Effector CD4-positive, alpha-beta T cell (primary cell): ENCODE results near the gene SLC35G1.

Source experiments
- DNase-seq: peaks from one replicate; pipeline ENCODE4 v3.0.0-alpha.2; 2020
- total RNA-seq: gene quantifications from one replicate; lab custom pipeline; 2026; lab: John Stamatoyannopoulos, UW

The SLC35G1 gene
- 5.8 reads per million, percentile 22 among the genes with 10 or more reads in this experiment for total RNA-seq

- peak; percentile 35 for DNase-seq
These were observed at the start of gene SLC35G1 for GRCh38 chr10:93893646-93894515. Gene SLC35G1, plus strand, starts transcription at chr10:93893978. Its CDS starts 56 bp downstream, at chr10:93894034.

- DNase-seq = no peak
These were observed 48.7 kb upstream of the SLC35G1 start for GRCh38 chr10:93844979-93845626.

GRCh38 chr10:93849593-93849992, 44.2 kb upstream of the SLC35G1 start:
- no peak for DNase-seq

GRCh38 chr10:93850031-93851015, 43.5 kb upstream of the SLC35G1 start:
- DNase-seq = no peak

- DNase-seq = no peak
These were observed 42.6 kb upstream of the SLC35G1 start for GRCh38 chr10:93851169-93851568.

GRCh38 chr10:93852476-93853095, 41.2 kb upstream of the SLC35G1 start:
- DNase-seq = no peak

GRCh38 chr10:93854975-93855374, 38.8 kb upstream of the SLC35G1 start:
- no peak for DNase-seq

DNA sequence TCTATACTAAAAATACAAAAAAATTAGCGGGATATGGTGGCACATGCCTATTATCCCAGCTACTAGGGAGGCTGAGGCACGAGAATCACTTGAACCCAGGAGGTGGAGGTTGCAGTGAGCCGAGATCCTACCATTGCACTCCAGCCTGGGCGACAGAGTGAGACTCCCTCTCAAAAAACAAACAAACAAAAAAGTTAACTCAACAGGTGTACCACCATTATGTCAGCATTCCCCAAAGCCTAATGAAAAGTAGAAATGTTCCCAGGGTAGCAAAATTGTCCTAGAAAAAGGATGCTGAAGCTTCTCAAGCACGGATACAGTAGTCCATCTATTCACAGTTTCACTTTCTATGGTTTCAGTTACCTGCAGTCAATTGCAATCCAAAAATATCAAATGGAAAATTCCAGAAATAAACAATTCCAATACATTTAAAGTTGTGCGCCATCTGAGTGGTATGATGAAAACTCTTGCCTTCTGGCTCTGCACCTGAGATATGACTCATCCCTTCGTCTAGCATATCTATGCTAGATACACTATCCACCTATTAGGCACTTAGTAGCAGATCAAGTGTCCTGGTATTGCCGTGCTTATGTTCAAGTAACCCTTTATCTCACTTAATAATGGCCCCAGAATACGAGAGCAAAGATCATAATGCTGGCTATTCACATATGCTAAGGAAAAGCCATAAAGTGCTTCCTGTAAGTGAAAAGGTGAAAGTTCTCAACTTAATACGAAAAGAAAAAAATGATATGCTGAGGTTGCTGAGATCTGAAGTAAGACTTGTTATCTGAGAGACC, 37.2 kb upstream of the SLC35G1 start:
- no peak for DNase-seq

DNA sequence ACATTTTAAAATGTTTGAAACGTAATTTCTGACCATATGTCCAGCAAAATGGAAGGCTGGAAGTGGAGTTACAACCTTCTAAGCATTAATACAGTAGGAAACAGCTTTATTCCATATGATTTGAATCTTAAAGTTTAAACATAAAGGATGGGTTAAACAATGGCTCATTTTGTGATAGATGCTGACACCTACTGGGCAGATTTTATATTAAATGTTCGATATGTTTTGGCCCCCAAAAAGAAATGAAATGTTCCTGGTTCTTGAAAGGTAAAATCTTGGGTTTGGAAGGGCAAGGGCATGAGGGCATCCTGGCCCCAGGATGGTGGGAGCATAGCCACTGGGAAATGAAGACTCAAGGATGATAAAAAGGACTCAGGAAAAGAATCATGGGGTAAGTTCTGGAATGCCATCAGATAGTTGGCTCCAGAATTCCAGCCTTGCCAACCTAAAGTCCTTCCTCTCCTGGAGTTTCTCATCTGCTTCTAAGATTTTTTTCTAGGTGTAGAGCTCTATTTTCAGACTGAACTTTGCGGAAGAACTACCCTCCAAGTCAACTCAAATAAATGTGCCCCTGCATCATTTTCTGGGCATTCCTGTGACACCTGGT, 34.6 kb upstream of the SLC35G1 start:
- no peak for DNase-seq

- no peak for DNase-seq
These were observed 32.0 kb upstream of the SLC35G1 start for GRCh38 chr10:93861825-93862224.

DNA sequence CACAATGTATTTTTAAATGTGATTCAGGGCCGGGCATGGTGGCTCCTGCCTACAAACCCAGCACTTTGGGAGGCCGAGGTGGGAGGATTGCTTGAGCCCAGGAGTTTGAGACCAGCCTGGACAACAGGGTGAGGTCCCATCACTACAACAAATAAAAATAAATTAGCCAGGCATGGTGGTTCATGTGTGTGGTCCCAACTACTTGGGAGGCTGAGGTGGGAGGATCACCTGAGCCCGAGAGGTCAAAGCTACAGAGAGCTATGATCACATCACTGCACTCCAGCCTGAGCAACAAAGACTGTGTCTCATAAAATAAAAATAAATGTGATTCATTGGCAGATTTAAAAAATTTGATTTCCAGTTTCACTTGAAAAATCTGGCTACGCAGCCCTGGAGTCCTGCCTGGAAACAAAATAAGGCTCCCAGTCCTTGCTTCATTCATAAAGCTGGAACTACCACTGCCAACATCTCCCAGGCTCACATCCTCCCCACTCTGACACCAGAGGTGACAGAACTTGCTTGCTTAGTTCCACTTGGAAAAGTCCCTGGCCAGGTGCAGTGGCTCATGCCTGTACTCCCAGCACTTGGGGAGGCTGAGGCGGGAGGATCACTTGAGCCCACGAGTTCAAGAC, 27.9 kb upstream of the SLC35G1 start:
- no peak for DNase-seq

- no peak for DNase-seq
These were observed 26.3 kb upstream of the SLC35G1 start for GRCh38 chr10:93867525-93867924.

GRCh38 chr10:93871671-93872204, 22.0 kb upstream of the SLC35G1 start:
- DNase-seq = no peak

GRCh38 chr10:93872375-93873158, 21.2 kb upstream of the SLC35G1 start:
- no peak for DNase-seq

GRCh38 chr10:93873420-93874115, 20.2 kb upstream of the SLC35G1 start:
- no peak for DNase-seq

- DNase-seq = no peak
These were observed 19.3 kb upstream of the SLC35G1 start for GRCh38 chr10:93874309-93875031.

- DNase-seq = no peak
These were observed 18.8 kb upstream of the SLC35G1 start for GRCh38 chr10:93875032-93875358.

- DNase-seq = no peak
These were observed 17.4 kb upstream of the SLC35G1 start for GRCh38 chr10:93876381-93876780.
